GM19452 (cell line): Measurements from ENCODE around the gene AFAP1.
A peak's percentile ranks its signal among the peaks of the same experiment; 100 is the strongest.

Experiments
- ATAC-seq: cut with Tn5 transposase; IDR thresholded peaks from one replicate; pipeline ENCODE4 v1.9.1; 2021; ENCODE audit not compliant: unreplicated experiment

AFAP1 gene

DNA sequence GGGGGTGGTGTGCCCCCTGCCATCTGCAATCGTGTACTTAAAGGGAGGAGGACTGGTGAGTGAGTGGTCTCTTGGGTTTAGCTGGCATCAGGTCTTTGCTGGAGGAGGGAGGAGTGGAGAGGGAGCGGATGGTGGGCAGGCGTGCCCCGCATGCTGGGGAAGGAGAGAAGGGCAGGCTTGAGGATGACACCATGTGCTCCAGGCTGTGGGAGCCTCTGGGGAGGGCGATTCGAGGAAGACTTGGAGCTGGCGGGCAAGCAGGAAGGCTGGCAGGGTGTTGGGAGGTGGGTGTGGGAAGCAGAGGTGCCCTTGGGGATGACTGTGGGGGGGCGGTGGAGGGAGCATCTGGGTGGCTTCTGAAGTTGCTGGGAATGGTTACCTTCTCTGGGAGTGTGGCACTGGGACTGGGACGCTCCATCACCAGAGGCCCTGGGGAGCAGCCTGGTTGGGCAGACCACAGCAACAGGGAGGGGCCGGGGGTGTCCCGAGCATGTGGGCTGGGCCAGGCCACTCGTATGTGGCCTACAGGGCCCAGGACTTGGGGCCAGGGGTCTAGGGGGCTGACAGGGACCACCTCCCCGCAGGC lies 30.8 kb upstream of the AFAP1 start:
- ATAC-seq = no peak

DNA sequence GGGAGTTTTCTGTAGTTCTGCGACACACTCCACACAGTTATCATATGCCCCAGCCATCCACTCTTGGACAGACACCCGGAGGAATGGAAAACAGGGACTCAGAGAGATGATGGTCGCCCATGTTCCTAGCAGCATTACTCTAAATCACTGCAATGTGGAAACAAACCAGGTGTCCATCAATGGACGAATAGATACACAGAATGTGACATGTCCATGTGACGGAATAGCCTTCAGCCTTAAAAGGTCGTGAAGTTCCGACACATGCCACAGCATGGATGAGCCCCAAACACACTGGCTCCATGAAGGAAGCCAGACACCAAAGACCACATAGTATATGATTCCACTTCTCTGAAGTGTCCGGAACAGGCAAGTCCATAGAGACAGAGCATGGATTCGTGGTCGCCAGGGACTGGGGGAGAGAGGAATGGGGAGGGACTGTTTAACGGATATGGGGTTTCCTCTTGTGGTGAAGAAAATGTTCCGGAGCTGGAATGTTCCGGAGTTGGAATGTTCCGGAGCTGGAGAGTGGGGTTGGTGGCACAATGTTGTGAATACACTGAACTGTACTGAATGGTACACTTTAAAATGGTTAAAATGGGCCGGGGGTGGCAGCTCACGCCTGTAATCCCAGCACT lies 28.7 kb upstream of the AFAP1 start:
- no peak for ATAC-seq

- ATAC-seq = no peak
Measured at GRCh38 chr4:7967501-7968261, 28.0 kb upstream of the AFAP1 start.

GRCh38 chr4:7967063-7967440 lies 27.4 kb upstream of the AFAP1 start:
- no peak for ATAC-seq

- ATAC-seq = no peak
Measured at GRCh38 chr4:7966281-7967062, 26.8 kb upstream of the AFAP1 start.

- ATAC-seq = no peak
Measured at GRCh38 chr4:7964890-7965662, 25.4 kb upstream of the AFAP1 start.

DNA sequence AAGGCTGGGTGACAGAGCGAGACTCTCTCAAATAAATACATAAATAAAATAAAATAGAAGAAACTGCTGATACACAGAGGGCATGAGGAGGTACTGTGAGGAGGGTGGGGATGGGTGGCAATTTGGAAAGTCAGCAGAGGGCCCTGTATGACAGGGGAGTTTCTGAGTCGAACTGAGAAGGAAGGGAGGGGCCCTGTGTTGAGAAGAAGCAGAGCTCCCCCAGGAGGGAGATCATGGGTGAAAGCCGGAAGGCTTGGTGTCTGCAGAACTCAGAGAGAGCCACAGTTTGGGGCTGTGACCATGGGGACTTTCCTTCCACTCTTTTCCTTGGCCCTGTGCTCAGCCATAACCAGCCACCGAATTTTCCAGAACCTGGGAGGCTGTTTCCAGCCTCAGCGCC lies 24.8 kb upstream of the AFAP1 start:
- no peak for ATAC-seq

GRCh38 chr4:7963691-7964090 lies 24.0 kb upstream of the AFAP1 start:
- no peak for ATAC-seq

DNA sequence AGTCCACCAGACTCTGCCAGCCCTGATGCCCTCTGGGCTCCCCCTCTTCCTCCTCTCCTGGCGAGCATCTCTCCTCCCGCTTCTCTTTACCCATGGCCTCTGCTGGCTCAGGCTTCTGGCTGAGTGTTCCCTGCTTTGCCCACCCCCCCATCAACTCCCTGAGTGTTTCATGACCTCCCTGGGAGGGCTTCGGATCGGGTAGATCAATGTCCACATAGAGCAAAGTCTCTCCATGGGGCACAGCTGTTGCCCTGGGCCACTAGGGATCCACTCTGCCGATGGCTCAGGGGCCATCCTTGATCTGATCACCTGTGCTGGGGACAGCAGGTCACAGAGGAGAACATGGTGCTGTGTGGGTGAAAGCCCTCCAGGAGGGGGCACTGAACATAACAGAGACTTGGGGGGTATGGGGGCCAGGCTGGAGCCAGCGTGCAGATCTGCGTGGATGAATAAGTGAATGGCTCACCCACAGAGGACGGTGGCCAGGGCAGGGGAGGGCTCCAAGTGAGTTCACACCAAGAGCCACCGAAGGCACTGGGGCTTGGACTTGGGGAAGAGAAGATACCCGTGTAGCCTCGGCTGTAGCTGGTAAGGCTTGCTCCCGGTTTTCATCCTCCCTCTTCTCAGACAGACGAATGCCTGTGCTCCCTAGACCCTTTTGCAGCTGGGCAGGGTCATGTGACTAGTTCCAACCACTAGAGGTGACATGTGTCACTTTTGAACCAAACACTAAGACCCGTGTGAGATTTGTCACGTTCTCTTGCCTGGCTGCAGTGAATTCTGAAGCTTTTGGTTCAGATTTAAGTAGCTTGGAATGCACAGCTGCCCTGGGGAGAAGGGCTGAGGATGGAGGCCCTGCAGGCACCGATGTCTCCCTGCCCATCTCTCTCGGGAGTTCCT lies 23.2 kb upstream of the AFAP1 start:
- ATAC-seq = no peak

- peak; percentile 59 for ATAC-seq
Measured at GRCh38 chr4:7960790-7961655, 21.4 kb upstream of the AFAP1 start.

DNA sequence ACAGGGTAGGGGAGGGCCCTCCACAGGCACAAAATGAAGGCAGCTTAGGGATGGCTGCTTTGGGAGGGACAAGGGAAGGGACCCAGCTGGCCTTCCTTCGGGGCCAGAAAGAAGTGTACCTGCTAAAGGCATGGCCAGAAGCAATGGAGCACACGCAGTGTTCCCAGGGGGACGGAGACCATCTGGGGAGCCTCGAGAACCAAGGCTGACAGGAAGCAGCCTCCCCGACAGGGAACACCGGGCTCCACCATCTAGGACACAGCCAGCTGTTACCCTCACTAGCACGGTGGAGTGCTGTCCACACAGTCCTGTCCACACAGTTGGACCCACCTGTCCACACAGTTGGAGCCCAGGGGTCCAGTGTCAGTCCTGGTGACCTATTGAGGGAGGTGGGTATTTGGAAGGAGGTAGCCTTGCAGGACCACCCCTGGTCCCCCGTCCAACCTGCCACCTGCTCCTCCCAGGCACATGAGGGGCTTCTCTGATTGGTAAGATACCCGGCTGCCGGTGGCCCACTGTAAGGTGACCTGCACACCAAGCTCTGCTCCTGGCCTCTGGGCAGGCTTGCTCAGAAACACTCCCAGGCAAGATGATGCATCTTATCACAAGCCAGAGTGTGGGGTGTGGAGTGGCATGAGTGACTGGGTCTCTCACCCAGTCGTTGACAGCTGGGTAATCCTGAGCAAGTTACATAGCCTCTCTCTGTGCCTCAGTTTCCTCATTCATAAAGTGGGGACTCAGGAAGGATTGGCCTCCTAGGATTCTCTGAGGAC lies 20.5 kb upstream of the AFAP1 start:
- ATAC-seq = no peak

DNA sequence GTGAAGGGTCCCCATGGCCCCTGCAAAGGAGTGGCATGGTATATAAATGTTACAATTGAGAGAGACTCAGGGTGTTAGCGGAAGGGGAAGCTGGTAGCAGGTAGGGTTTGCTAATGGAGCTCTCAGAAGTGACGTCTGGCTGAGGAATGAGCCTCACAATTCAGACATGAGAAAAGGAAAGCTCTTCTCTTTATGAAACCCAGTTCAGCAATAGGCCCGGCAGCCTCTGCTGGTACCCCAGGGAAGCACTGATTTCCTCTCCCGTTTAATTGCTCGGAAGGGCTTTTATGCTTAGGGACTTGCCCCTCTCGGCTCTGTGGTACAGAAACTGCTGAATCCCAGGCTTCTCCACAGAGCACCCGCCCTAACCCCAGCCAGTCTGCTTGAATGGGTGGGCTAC lies 19.4 kb upstream of the AFAP1 start:
- ATAC-seq = no peak

- no peak for ATAC-seq
Measured at GRCh38 chr4:7956934-7957656, 17.4 kb upstream of the AFAP1 start.

DNA sequence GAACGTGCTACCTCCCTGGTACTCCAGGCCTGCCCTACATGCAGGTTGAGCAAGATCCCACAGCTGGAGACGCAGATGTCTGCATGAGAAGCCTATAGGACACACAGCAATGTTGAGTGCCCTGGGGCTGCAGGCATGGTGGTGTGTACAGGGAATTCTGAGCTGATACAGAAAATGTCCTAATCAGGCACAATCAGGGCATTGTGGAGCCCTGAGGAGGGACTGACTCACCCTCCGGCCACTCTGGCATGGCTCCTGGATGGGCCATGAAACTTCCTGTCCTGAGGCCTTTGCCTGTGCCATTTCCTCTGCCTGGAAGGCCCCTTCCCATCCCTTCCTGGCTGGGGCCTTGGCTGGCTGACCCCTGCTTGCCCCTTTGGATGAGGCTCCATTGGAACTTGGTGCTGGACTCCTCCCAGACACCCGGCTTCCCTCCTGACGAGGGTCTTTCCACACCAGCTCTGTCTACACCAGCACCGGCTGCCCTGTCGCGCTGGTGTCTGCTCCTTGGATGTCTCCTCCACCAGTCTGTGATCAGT lies 16.7 kb upstream of the AFAP1 start:
- no peak for ATAC-seq

GRCh38 chr4:7955393-7955792 lies 15.7 kb upstream of the AFAP1 start:
- no peak for ATAC-seq

GRCh38 chr4:7952615-7953014 lies 13.0 kb upstream of the AFAP1 start:
- no peak for ATAC-seq
